Tibial nerve (tissue), 4 donors: Measurements from ENCODE around the gene CCDC47. TPM values are rescaled to one million over a fixed set of nuclear protein-coding genes. Genes with fewer than 3 reads are reported as not detected.

ENCODE experiments used
- DNase-seq, 2 donors: peaks; one replicate each; pipeline ENCODE4 v3.0.0-alpha.2; 2019; ENCODE audit warnings: low spot score in 2 of 2
- H3K27ac ChIP-seq, 4 donors: fragments of 200-600 bp; sonication (generic) in 3 of 4; one replicate each; pipeline ENCODE4 v1.5.1; 2017 to 2019; ENCODE audit warnings: mild to moderate bottlenecking in 1 of 4
- H3K27me3 ChIP-seq, 2 donors: fragments of 200-600 bp; sonication (generic) in 1 of 2; one replicate each; pipeline versions ENCODE4 v1.5.1 to v1.6.0; 2017 to 2019
- H3K36me3 ChIP-seq, 3 donors: fragments of 200-600 bp; sonication (generic); one replicate each; pipeline ENCODE4 v1.5.1; 2018 to 2019
- H3K4me1 ChIP-seq, 4 donors: fragments of 200-600 bp; sonication (generic) in 3 of 4; one replicate each; pipeline ENCODE4 v1.5.1; 2017 to 2019
- H3K4me3 ChIP-seq, 4 donors: fragments of 200-600 bp; sonication (generic) in 3 of 4; one replicate each; pipeline ENCODE4 v1.5.1; 2017 to 2019; ENCODE audit warnings: mild to moderate bottlenecking in 1 of 4, moderate library complexity in 1 of 4
- H3K9me3 ChIP-seq, 4 donors: fragments of 200-600 bp; sonication (generic) in 3 of 4; one replicate each; pipeline ENCODE4 v1.5.1; 2017 to 2019
- CTCF ChIP-seq, 5 experiments: fragments of 200-600 bp in 3 of 5; fragments of 450-650 bp in 2 of 5; sonication (generic) in 3 of 5; IDR thresholded peaks; one replicate each; pipeline ENCODE4 v1.5.1; 2016 to 2019; ENCODE audit warnings: antibody characterized with exemption in 5 of 5, mild to moderate bottlenecking in 3 of 5, moderate library complexity in 2 of 5
- EP300 ChIP-seq, 2 donors: sonication (generic); formaldehyde crosslinking; IDR thresholded peaks; one replicate each; pipeline ENCODE4 v1.6.1; 2017; ENCODE audit warnings: antibody characterized with exemption in 2 of 2, mild to moderate bottlenecking in 1 of 2
- POLR2A ChIP-seq, 2 donors: fragments of 450-650 bp; IDR thresholded peaks; one replicate each; pipeline ENCODE4 v1.6.1; 2017; ENCODE audit warnings: antibody characterized with exemption in 2 of 2, mild to moderate bottlenecking in 2 of 2, moderate library complexity in 2 of 2
- WGBS, 2 donors: methylation state at CpG; one replicate each; pipeline ENCODE4 v1.1.5; 2018; 5-methylcytosine and 5-hydroxymethylcytosine counted together
- total RNA-seq, 4 donors: library from RNA; depleted of rRNA; stranded (reverse); fragments of >200 nt; gene quantifications; one replicate each; pipeline ENCODE4 v1.1.0, GENCODE V29; 2016

Gene CCDC47
- total RNA-seq, 4 donors from 2014 or later: 43.7 to 62.0 (median 51.0) TPM

GRCh38 chr17:63783522-63783921 lies 10.1 kb upstream of the CCDC47 start:
- 73 to 78% methylated on average over 6 of the region's 6 CpGs for WGBS, 2 donors
- H3K27me3 ChIP-seq: no peaks in the 10 kb centered on the region
- H3K4me3 ChIP-seq: no peak overlapping the region
- no peaks in the 10 kb centered on the region for H3K9me3 ChIP-seq
- peaks cover 0 to 58% (median 3%) of the 10 kb centered on the region in 3 donors for H3K36me3 ChIP-seq
- no peak overlapping the region for H3K27ac ChIP-seq
- peaks cover 0 to 64% (median 2%) of the 10 kb centered on the region in 4 donors for H3K4me1 ChIP-seq
- no peak for DNase-seq
- no peak for TF ChIP-seq POLR2A (IDR thresholded peaks at IDR 0.05)
- TF ChIP-seq EP300 (IDR thresholded peaks at IDR 0.05): no peak
- TF ChIP-seq CTCF (IDR thresholded peaks at IDR 0.05): no peak

DNA sequence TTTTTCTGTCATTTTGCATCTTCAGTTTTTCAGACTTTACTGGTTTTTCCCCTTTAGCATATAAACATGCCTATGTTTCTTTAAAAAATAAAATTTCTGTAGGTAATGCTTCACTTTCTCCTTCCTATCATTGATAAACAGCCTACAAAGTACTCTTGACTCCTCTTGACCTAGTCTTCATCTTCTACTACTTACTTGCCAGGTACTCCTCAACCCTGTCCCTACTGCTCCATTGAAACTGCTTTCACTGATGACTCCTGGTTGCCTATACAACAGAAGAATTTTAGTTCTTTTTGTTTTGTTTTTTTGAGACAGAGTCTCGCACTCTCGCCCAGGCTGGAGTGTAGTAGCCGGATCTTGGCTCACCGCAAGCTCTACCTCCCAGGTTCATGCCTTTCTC lies 7.5 kb upstream of the CCDC47 start:
- Histone ChIP-seq H3K4me1 (peaks cover 0 to 87% (median 9%) of the 10 kb centered on the region in 4 donors), H3K9me3 (no peaks in the 10 kb centered on the region), H3K27me3 (no peaks in the 10 kb centered on the region), H3K36me3 (peaks cover 0 to 37% (median 0%) of the 10 kb centered on the region in 3 donors), H3K27ac (no peak overlapping the region), H3K4me3 (no peak overlapping the region)
- no peak for DNase-seq
- WGBS, 2 donors: 94 to 97% methylated on average over 4 of the region's 4 CpGs
- TF ChIP-seq POLR2A (IDR thresholded peaks at IDR 0.05) (no peak), EP300 (IDR thresholded peaks at IDR 0.05) (no peak), CTCF (IDR thresholded peaks at IDR 0.05) (no peak)

DNA sequence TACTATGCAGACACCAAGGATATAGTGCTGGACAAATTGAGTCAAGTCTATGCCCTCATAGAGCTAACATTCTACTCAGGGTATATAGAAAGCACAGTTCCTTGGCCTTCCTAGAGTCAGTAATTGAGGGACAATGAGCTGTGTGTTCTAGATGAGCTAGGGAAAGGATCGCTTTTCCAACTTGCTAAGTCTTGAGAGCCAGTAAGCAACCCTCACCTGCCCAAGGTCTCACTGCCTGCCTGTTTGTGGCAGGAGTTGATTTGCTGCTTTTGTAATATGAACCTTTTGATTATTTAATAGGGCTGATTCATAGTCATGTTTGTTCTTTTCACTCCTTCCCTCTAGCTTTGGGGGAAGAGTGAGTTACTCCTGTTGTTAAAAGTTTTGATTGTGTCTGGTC lies 7.1 kb upstream of the CCDC47 start:
- Histone ChIP-seq H3K27me3 (no peaks in the 10 kb centered on the region), H3K36me3 (peaks cover 0 to 37% (median 0%) of the 10 kb centered on the region in 3 donors), H3K9me3 (no peaks in the 10 kb centered on the region), H3K4me1 (peaks cover 0 to 87% (median 13%) of the 10 kb centered on the region in 4 donors), H3K4me3 (no peak overlapping the region), H3K27ac (no peak overlapping the region)
- TF ChIP-seq CTCF (IDR thresholded peaks at IDR 0.05): no peak
- no peak for TF ChIP-seq POLR2A (IDR thresholded peaks at IDR 0.05)
- no peak for TF ChIP-seq EP300 (IDR thresholded peaks at IDR 0.05)
- no peak for DNase-seq
- WGBS, 2 donors: 86 to 92% methylated on average over 1 of the region's 1 CpG

DNA sequence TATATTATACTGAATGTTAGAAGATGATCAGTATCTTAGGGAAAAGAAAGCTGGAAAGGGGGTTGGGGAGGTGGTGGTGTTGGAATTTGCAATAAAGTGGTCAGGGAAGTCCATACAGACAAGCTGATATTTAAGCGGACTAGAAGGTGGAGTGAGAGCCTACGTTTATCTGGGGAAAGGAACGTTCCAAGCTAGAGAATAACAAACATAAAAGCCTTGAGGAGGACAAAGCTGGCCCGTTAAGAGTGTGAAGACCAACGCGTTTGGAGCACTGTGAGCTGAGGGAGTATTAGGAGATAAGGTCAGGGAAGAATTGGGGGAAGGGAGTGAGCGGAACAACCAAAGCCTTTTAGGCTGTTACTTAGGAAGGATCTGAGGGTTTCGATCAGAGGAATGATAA lies 2.0 kb upstream of the CCDC47 start:
- TF ChIP-seq POLR2A (IDR thresholded peaks at IDR 0.05) (no peak), CTCF (IDR thresholded peaks at IDR 0.05) (no peak), EP300 (IDR thresholded peaks at IDR 0.05) (no peak)
- Histone ChIP-seq H3K27me3 (no peaks in the 10 kb centered on the region), H3K4me1 (peaks cover 0 to 78% (median 29%) of the 10 kb centered on the region in 4 donors), H3K9me3 (no peaks in the 10 kb centered on the region), H3K4me3 (peak overlapping the region; percentile 71 to 99 (median 92)), H3K36me3 (peaks cover 0 to 10% (median 0%) of the 10 kb centered on the region in 3 donors), H3K27ac (peak overlapping the region in 3 of 4 donors; percentile 91 to 99 (median 93))
- no peak for DNase-seq
- 20 to 24% methylated on average over 8 of the region's 8 CpGs for WGBS, 2 donors

DNA sequence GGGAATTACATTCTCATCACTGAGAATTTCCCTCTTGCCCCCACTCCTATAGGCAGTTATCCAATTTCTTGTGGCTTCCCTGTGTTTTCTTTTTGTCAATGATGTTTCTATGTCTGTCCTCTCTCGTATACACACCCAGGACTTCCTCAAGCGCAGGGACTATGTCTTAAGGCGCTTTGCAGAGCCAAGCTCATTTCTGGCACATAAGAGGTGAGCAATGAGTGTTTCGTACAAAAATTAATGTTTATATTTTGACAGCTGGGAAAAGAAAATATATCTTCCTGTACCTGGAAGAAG lies 1.5 kb upstream of the CCDC47 start:
- Histone ChIP-seq H3K27me3 (no peaks in the 10 kb centered on the region), H3K36me3 (peaks cover 0 to 8% (median 0%) of the 10 kb centered on the region in 3 donors), H3K4me1 (peaks cover 0 to 80% (median 29%) of the 10 kb centered on the region in 4 donors), H3K9me3 (no peaks in the 10 kb centered on the region), H3K4me3 (peak overlapping the region; percentile 71 to 99 (median 92)), H3K27ac (peak overlapping the region; percentile 91 to 99 (median 94))
- WGBS, 2 donors: 0 to 1% methylated on average over 4 of the region's 4 CpGs
- no peak for DNase-seq
- TF ChIP-seq POLR2A (IDR thresholded peaks at IDR 0.05) (no peak), CTCF (IDR thresholded peaks at IDR 0.05) (no peak), EP300 (IDR thresholded peaks at IDR 0.05) (no peak)
